ENCODE data around the gene FAM168A. TPM values are rescaled to one million over a fixed set of nuclear protein-coding genes. Genes with fewer than 3 reads are reported as not detected.

Gene FAM168A
- total RNA-seq, 1 experiment from 2014 or later = 21.1 TPM

- Histone ChIP-seq H2BK15ac (ENCODE audit: low read depth, low read length) (no peak overlapping the region), H3T11ph (ENCODE audit: low read length) (no peak overlapping the region), H3K23ac (ENCODE audit: insufficient read length, low read depth, low read length) (no peak overlapping the region), H3K9ac (ENCODE audit: extremely low read depth, insufficient read length, low read length) (no peak overlapping the region), H2BK5ac (ENCODE audit: insufficient read length, low read length) (no peak overlapping the region), H4K8ac (replicated peaks; ENCODE audit: insufficient read length, low read depth, low read length) (no peak overlapping the region), H3K23me2 (ENCODE audit: insufficient read length, low read depth, low read length, poor library complexity, severe bottlenecking) (no peaks in the 10 kb centered on the region), H2BK20ac (ENCODE audit: low read depth, low read length, poor library complexity, severe bottlenecking) (no peak overlapping the region), H4K20me1 (ENCODE audit: control insufficient read depth, insufficient read depth, insufficient read length) (no peaks in the 10 kb centered on the region), H2AFZ (ENCODE audit: low read length) (no peak overlapping the region), H2BK12ac (ENCODE audit: insufficient read length, low read depth, low read length) (no peak overlapping the region), H4K91ac (ENCODE audit: insufficient read length, low read depth, low read length) (no peak overlapping the region), H3K27me3 (ENCODE audit: insufficient read depth, low read length) (no peaks in the 10 kb centered on the region), H3K79me2 (ENCODE audit: insufficient read depth, low read length) (no peaks in the 10 kb centered on the region; the same call in 1 of the 2 replicates), H3K4me2 (ENCODE audit: insufficient read depth, insufficient read length, low read length) (no peak overlapping the region), H3K9me3 (ENCODE audit: control insufficient read depth, low read depth, low read length) (no peaks in the 10 kb centered on the region), H3K4ac (ENCODE audit: low read depth, low read length) (no peak overlapping the region), H3K79me1 (ENCODE audit: insufficient read depth, low read depth, low read length, poor library complexity, severe bottlenecking) (peaks cover 3% of the 10 kb centered on the region), H2BK120ac (ENCODE audit: low read depth, low read length, poor library complexity, severe bottlenecking) (no peak overlapping the region), H2AK5ac (ENCODE audit: insufficient read length, low read length) (no peak overlapping the region), H3K18ac (ENCODE audit: insufficient read length, low read depth, low read length) (no peak overlapping the region), H3K14ac (ENCODE audit: insufficient read depth, low read length) (no peak overlapping the region), H4K5ac (ENCODE audit: insufficient read length, low read depth, low read length) (no peak overlapping the region), H3K56ac (ENCODE audit: insufficient read length, low read depth, low read length) (no peak overlapping the region), H3K27ac (ENCODE audit: insufficient read length, low read depth, low read length) (no peak overlapping the region), H3K4me1 (ENCODE audit: insufficient read depth, low read length) (peaks cover 7% of the 10 kb centered on the region)
- TF ChIP-seq CTCF (conservative IDR thresholded peaks at IDR 0.05) = no peak
- no peak overlapping the region; a peak in 1 of 7 replicates for H3K27ac Mint-ChIP-seq
- no peaks in the 10 kb centered on the region for H3K27me3 Mint-ChIP-seq (ENCODE audit: low read depth)
- DNase-seq = no peak
- no CpG with 5 or more reads among the region's 3 CpGs for WGBS (ENCODE audit: extremely low coverage, insufficient read length, low lambda C conversion rate)
- no peaks in the 10 kb centered on the region for H3K9me3 Mint-ChIP-seq
- H3K4me1 Mint-ChIP-seq = peaks cover 22 to 35% of the 10 kb centered on the region in 2 experiments
- no peak overlapping the region for H3K4me3 Mint-ChIP-seq
- no peaks in the 10 kb centered on the region; a peak in 1 of 7 replicates for H3K36me3 Mint-ChIP-seq (ENCODE audit: insufficient read depth in 1 of 3, low read depth in 3 of 3)
These were observed 42.3 kb downstream of the FAM168A start for GRCh38 chr11:73555615-73556014.
